OCI-M2 (cell line): Measurements from ENCODE around the gene SLC8A1.

ENCODE experiments used
- DNase-seq: peaks from one replicate; lab custom pipeline; 2025; ENCODE audit not compliant: unreplicated experiment; lab: John Stamatoyannopoulos, UW

SLC8A1 gene

GRCh38 chr2:40279001-40279400 is 172.9 kb downstream of the SLC8A1 start:
- no peak for DNase-seq

GRCh38 chr2:40276076-40276475 is 175.8 kb downstream of the SLC8A1 start:
- DNase-seq: no peak

GRCh38 chr2:40274270-40274669 is 177.6 kb downstream of the SLC8A1 start:
- no peak for DNase-seq

GRCh38 chr2:40273734-40274182 is 178.1 kb downstream of the SLC8A1 start:
- DNase-seq: no peak

GRCh38 chr2:40271094-40271493 is 180.8 kb downstream of the SLC8A1 start:
- DNase-seq: no peak

GRCh38 chr2:40270372-40270771 is 181.5 kb downstream of the SLC8A1 start:
- DNase-seq: no peak

- DNase-seq: no peak
These were observed 183.3 kb downstream of the SLC8A1 start for GRCh38 chr2:40268566-40268965.

- no peak for DNase-seq
These were observed 185.7 kb downstream of the SLC8A1 start for GRCh38 chr2:40266201-40266600.

GRCh38 chr2:40265602-40266001 is 186.3 kb downstream of the SLC8A1 start:
- DNase-seq: no peak

GRCh38 chr2:40261042-40261441 is 190.8 kb downstream of the SLC8A1 start:
- DNase-seq: no peak

- no peak for DNase-seq
These were observed 191.5 kb downstream of the SLC8A1 start for GRCh38 chr2:40260437-40260836.

- no peak for DNase-seq
These were observed 192.0 kb downstream of the SLC8A1 start for GRCh38 chr2:40259900-40260299.

GRCh38 chr2:40258135-40258457 is 193.8 kb downstream of the SLC8A1 start:
- DNase-seq: no peak

- no peak for DNase-seq
These were observed 194.4 kb downstream of the SLC8A1 start for GRCh38 chr2:40257340-40258134.

- DNase-seq: no peak
These were observed 195.2 kb downstream of the SLC8A1 start for GRCh38 chr2:40256649-40257048.

- no peak for DNase-seq
These were observed 195.9 kb downstream of the SLC8A1 start for GRCh38 chr2:40256008-40256407.

GRCh38 chr2:40255103-40255502 is 196.8 kb downstream of the SLC8A1 start:
- DNase-seq: no peak

GRCh38 chr2:40254611-40255010 is 197.3 kb downstream of the SLC8A1 start:
- no peak for DNase-seq

GRCh38 chr2:40251137-40251536 is 200.8 kb downstream of the SLC8A1 start:
- no peak for DNase-seq

GRCh38 chr2:40249577-40249976 is 202.3 kb downstream of the SLC8A1 start:
- DNase-seq: no peak

- no peak for DNase-seq
These were observed 203.6 kb downstream of the SLC8A1 start for GRCh38 chr2:40248294-40248693.

- no peak for DNase-seq
These were observed 207.2 kb downstream of the SLC8A1 start for GRCh38 chr2:40244675-40245074.

GRCh38 chr2:40244251-40244650 is 207.6 kb downstream of the SLC8A1 start:
- no peak for DNase-seq
